HG02763 (cell line): ENCODE measurements around the gene SMAD3.

Experiments
- ATAC-seq: cut with Tn5 transposase; IDR thresholded peaks from one replicate; pipeline ENCODE4 v1.9.1; 2021; ENCODE audit warnings: mild to moderate bottlenecking, moderate library complexity; ENCODE audit not compliant: unreplicated experiment

Gene SMAD3

DNA sequence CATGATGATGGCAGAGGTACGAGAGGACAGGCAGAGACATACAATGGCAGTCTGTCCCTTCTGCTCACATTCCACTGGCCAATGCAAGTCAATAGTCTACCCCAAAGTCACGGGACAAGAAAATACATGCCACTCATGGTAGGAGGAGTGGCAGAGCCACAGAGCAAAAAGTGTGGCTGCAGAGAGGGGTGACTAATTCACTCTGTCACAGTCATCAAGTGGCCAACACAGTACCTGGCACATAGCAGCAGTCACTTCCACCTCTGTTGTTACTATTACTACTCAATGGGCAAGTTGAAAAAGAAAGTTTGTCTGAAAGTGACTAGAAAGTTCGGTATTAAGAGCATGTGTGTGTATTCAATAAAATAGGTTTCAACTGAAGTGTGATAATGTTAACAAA, 91.4 kb downstream of the SMAD3 start:
- no peak for ATAC-seq

DNA sequence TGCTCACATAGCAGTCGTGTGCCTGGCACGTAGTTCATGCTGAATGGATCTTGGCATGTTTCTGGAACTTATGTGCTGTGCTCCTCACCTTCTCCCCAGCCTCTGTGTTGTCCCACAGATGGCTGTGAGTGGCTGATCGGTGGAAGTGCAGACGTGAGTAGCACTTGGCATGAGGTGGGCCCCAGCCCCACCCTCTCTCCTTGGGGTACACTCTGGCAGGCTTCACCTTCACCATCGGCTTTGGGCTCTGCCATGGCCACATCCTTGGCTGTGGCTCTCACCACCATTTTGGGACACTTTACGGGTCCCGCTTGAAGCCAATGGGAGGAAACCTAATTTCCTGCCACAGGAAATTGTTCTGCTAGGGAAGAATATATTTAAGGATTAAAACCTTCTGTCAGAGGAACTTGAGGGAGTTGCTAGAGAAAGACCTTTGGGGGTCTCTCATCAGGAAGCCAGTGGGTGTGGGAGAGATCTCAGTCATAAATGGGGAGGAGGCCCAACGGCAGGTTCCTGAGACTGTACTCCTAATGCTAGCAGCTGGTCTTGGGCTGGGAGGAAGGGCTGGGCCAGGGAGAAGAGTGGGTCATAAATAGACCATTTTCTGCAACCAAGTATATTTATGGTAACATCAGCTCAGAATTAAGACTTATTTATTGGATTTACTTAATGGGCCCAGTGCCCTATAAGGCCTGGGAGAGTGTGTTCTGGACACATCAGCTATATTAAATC, 92.3 kb downstream of the SMAD3 start:
- ATAC-seq, result no peak

DNA sequence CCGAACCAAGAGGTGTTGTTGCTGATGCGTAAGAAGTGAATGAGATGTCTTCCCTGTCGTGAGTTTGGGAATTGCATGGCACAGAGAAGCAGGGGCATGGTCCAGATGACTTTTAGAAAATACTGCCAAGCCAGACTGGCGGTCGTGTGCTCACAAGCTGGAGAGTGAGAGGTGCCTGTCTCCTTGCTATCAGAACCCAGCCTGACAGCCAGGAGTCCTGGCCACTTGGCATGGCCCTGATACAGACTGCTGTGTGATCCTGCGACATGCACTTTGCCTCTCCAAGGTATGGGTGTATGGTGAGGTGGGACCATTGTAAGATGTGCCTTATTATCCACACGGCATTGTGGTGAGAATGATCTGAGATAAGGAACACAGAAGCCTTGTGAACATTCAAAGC, 93.0 kb downstream of the SMAD3 start:
- no peak for ATAC-seq

DNA sequence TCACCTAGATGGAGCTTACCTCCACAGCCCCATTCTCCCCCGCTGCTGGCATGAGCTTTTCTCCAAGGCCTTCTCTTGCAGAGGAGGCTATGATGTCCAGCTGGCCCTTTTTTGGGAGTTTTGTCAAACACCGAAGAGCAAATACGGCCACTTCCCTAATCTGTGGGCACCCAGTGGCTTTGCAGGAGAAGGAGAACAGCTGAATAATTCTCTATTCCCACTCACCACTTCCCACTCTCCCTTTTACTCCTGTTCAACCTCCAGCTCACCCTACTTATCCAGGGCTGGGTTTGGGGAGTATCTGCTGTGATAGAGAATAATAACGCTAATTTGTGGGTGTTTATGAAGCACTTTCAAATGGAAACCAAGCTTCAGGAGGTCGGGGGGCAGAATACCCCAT, 96.0 kb downstream of the SMAD3 start:
- ATAC-seq, result no peak

DNA sequence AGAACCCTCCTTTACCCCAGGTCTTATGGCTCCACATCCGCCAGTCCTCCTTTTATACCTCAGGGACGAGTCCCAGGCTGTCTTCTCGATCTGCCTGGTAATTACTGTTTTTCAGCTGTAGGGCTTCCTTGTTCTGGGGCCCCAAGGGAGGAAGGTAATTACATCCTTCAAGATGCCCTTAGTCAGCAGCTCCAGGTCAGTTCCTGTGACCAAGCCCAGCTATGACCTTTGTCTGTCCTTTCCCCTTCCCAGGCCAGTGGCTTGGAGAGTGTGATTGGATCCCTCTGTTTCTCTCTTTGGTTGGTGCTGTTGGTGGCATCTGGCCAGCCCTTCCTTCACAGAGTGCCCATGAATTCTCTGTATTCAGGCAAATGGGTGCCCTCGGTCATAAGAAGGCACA, 96.5 kb downstream of the SMAD3 start:
- no peak for ATAC-seq

DNA sequence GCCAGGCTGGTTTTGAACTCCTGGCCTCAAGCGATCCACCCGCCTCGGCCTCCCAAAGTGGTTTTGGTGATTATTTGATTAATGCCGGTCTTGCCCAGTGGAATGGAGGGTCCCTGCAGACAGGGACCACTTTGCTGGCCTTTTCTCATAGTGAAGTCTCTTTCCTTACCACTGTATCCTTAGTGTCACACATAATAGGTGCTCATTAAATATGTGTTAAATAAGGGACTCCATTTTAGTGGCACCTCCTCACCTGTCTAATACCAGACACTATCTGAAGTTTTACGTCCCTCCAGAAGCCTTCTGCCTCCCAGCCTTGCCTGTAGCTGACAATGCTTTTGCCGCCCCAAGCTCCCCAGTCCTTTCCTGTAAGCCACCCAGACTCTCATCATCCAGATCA, 97.8 kb downstream of the SMAD3 start:
- ATAC-seq, result no peak

DNA sequence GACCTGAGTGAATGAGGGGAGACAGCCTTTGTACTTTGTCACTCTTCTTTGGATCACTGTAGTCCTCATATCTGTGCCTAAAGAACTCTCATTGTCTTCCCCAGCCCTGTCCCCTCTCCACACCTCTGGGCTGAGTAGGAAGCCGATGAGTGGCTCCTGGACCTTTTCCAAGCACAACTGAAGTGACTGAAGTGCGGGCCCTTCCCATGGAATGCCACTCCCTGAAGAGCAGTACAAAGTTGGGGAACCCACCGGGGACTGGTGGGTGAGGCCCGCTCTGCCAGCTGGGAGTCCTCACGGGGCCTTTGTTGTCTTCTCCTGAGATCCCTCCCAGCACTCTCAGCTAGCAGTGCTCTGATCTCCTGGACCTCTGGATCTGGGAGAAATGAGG, 99.0 kb downstream of the SMAD3 start:
- ATAC-seq, result no peak

DNA sequence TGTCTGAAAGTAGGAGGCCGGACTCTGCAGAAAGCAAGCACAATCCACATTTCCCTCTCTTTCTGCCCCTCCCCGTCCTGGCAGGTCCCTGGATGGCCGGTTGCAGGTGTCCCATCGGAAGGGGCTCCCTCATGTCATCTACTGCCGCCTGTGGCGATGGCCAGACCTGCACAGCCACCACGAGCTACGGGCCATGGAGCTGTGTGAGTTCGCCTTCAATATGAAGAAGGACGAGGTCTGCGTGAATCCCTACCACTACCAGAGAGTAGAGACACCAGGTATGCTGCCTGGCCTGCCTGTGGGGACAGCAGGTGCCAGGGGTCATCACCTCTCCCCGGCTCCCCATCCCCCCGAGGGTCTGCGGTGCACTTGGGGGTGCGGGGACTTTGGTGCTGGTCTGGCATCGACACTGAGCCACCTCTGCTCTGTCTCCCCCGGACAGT, 99.4 kb downstream of the SMAD3 start:
- ATAC-seq, result no peak

DNA sequence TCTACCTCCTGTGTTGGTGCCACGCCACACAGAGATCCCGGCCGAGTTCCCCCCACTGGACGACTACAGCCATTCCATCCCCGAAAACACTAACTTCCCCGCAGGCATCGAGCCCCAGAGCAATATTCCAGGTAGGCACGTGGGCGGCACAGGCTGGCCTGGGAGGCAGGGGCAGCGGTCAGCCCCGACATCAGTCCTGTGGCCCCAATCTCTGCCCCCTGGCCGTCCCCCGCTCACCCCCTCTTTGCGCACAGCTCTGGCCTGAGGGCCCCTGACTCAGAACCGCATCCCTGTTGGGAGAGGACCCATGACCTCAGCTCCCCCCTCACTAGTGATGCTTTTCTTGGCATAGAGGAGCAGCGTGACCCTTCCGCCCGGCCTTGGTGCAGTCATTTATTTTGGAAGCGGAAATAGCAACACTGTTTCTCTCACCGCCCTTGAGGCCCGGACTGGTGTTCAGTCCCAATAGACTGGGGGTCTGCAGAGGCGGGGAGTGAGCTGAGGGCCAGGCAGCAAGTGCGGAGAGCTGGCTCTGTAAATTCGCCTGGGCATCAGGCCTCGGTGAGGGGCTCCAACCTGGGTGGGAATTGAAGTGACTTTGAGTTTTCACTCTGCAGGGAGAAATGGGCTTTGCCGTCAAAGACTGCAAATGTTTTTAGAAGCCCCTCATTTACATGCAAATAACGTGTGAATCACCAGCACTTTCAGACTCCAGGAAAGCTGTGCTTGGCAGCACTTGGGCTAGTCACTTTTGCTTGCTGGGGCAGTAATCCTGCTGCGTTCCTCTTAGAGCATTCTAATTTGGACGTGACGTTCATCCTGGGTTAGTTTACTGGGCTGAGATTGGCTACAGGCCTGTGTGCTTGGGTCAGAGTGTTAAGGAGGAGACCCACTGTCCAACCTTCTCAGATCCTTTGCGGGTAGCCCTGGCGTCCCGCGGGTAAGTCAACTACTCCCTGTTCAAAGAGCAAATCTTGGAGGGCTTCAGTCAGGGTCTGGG, 100.2 kb downstream of the SMAD3 start:
- no peak for ATAC-seq

DNA sequence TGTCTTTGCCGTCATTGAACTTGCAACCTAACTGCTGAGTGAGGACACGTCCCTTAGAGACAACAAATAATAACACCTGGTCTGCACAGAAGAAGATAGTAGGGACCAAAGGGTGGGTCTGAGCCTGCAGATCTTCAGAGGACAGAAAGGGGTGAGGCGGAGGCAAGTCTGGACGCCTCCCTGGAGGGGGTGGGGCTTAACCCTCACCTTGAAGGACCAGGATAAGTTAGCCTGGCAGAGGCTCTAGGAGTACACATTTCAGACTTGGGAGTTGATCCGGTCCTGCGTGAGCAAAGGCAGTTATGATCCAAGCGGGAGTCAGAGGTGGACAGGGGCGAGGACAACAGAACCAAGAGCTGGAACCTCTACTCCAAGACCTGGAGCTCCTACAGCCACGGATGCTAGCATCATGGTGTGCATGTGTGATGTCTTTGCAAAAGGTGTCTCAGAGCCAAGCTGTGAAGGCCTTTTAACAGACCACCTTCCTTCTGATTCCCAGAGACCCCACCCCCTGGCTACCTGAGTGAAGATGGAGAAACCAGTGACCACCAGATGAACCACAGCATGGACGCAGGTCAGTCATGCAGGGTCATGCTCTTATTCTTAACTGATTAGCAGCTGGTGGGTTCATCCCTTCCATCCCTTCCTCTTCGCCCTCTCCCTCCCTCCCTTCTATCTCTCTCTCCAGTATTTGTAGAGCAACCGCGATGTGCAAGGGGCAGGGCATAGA, 101.0 kb downstream of the SMAD3 start:
- ATAC-seq, result no peak

DNA sequence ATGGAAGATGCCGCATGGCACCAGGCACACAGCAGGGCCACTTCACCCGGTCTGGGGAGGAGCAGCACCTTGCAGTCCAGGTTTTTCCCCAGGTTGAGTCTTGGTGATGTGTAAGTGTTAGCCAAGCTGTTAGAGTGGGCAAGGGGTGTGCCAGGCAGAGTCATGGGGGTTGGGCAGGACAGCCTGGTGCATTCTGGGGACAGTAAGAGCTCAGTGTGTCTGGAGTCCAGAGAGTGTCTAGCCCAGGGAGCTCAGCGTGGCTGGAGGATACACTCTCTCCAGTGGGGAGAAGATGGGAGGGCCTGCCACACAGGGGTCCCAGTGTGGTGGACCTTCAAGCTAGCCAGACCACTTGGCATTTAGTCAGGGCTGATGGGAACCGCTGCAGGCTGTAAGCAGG, 101.7 kb downstream of the SMAD3 start:
- no peak for ATAC-seq

DNA sequence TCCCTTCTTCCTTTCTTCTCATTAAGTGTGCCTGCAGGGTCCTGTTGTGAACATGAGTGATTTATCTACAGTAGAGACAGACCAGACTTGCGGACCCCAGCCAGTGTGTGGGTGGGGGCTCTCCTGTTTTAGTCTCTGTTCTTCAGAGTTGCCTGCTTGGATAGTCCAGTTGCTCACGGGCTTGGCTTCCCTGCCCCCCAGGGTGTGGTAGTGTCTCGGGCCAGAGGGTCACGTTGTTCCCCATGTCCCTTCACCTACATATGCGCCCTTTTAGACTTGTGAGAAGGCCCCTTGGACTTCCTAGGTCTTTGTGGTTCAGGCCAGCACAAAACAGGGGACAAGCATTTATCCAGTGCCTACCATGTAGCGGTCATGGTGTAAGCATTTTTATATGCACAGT, 103.3 kb downstream of the SMAD3 start:
- no peak for ATAC-seq

DNA sequence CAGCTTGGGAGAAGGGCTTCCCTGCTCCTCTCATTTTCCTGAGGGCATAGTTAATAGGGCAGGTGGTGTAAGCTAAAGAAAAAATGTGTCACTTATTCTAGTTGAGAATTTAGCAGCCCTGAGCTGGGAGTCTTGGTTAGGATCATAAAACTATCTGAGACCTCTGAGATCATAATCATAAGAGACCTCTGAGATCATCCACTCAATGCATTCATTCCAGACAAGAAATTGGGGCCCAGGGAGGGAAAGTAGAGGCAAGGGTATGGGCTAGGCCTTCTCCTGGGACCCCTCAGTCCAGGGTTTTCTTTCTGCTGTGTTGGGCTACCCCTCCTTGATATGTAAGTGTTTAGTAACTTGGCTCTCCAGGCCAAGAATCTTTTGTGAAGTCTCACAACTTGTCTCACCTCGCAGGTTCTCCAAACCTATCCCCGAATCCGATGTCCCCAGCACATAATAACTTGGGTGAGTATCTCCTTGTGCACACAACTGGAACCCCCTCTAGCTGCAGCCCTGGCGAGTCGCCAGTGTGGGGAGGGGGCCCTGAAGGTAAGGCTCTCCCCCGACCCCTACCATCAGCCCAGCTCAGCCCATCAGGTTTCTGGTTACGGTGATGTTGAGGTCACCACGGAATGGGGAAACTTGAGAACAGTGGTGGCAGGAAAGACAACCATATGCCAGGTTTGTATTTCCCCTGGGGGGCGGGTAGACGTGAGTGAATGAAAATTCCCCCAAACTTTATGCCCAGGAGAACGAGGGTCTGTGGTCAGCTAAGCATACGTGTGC, 104.9 kb downstream of the SMAD3 start:
- ATAC-seq, result no peak

DNA sequence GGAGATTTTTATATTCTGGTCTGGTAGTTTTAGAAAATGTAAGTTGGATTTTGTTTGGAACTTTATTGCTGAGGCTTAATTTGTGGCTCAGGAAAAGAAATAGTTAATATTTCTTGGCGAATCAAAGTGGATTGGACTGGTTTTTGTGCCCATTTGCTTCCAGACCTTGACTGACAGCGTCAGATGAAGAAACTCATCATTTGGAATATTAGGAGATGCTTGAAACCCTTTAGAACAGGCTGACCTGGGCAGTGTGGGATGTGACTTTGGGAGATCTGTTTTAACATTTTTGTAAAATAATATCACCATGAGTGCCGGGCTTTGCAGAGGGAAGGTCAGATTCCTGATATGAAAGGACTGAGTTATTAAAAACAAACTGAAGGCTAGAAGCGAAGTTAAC, 106.1 kb downstream of the SMAD3 start:
- ATAC-seq, result no peak

DNA sequence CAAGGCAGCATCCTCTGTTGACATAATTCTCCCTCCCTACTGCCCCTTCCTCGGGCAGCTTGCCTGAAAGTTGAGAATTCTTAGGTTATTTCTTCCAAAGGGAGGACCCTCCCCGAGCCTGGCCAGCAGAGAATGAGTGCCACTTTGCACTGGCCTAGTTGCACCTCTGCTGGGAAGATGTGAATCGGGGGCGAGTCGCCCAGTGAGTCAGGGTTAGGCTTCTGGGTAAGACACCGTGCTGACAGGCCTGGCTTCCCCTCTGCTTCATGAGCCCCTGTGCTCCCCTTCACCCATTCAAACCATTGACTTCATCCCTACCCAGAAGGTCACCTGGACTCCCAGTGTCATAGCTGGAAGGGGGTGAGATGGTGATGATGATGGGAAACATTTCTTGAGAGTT, 106.8 kb downstream of the SMAD3 start:
- no peak for ATAC-seq

DNA sequence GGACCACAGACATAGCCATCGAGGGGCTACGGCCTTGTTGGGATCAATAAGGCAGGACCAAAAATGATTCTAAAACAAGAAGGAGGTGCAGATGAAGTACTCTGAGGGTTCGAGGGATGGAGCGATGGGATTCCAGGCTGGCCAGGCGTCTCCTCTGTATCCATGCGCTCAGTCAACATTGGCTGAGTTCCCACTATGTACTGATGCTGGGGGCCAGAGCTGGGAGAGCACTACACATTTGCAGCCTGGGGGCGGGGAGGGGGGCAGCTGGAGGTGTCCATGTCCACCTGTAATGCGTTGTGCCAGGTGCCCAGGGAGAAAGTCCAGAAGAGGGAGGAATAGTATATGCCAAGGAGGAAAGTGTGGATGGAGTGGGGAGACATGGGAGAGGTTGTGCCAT, 107.6 kb downstream of the SMAD3 start:
- no peak for ATAC-seq

DNA sequence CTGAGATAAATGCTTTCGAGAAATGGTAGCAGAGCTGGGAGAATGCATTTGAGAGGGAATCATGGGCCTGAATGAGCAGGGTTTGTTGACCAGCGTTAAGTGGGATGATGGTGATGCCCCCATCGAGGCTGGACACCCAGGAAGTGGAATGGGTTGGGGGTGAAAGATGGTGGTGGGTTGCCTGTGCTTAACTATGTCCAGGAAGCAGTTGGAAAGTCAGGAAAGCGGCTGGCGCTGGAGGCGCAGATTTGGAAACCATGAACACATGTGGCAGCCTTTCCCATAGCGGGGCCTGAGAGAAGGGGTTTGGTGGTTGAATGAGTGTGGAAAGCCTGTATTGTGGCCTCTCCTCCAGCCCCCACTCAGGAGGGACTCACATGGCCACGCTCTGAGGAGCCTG, 108.4 kb downstream of the SMAD3 start:
- ATAC-seq, result no peak

DNA sequence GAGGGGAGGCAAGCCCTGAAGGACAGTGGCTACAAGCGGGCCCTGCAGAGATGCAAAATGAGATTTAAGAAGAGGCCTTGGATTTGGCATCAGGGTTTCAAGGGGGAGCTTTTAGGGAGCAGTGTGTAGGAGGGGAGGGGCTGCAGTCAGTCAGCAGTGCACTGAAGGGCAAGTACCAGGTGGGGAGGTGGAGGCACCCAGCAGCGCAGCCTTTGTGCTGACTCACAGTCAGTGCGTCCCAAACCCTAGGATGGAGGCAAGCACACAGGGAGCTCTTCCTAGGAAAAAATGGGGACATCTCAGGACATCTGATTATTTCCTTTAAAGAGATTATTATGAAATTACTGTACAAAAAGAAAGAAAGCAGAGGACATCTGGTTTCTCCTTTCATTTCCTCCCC, 109.0 kb downstream of the SMAD3 start:
- ATAC-seq, result no peak

DNA sequence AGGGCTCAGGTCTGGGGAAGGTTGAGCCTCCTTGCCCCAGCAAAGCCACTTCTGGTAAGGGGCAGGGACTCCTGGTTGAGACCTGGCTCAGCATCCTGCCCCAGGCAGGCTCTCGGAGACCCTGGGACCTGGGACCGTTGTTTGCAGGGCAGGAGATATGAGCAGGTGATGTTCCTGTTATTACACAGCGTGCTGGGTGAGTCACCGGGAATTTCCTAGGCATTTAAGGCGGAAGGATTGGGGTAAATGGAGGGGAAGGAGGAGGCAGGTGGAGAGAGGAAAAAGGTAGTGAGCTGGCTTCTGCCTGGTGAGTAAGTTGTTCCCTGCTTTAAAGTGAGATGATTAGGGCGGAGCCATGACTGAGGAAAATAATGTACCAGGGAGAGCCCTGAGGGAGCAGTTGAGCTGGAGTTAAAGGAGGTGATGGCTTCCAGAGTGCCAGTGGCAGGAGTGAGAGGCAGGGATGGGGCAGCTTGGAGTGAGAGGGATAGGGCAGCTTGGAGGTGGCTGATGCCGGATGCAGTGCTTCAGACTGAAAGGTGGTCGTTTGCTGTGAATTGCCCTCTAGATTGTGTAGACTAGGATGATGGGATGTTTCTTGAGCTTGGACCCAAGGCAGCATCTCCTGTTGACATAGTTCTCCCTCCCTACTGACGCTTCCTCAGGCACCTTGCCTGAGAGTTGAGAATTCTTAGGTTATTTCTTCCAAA, 109.6 kb downstream of the SMAD3 start:
- ATAC-seq, result no peak

DNA sequence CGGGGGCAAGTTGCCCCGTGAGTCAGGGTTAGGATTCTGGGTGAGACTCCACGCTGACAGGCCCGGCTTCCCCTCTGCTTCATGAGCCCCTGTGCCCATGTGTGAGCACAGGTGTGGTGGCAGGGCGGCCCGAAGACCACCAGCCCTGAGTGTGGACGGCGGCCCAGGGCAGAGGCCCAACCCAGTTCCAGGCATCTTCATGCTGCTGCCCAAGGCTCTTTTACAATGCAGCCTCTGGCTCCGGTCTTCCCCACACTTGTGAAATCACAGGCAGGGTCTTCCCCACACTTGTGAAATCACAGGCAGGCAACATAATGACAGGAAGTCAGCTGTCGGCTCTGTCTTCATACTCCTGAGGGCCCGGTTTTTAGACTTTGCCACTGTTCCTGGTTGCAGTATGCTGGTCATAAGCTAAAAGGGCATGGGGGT, 110.3 kb downstream of the SMAD3 start:
- ATAC-seq, result no peak
